HG02884 (cell line): ENCODE results near the gene SLC9B1.
"Not testable (repeated sequence)": the region's sequence is repeated elsewhere in the genome, so short reads cannot be mapped to it uniquely, and the experiment has no call there.

Experiments used
- ATAC-seq: cut with Tn5 transposase; IDR thresholded peaks from one replicate; pipeline ENCODE4 v1.9.1; 2021; ENCODE audit warnings: mild to moderate bottlenecking, moderate library complexity; ENCODE audit not compliant: unreplicated experiment

Gene SLC9B1

GRCh38 chr4:103012060-103012459 is 7.4 kb downstream of the SLC9B1 start:
- no peak for ATAC-seq

- ATAC-seq, result no peak
Measured at GRCh38 chr4:103011378-103012025, 8.0 kb downstream of the SLC9B1 start.

- no peak for ATAC-seq
Measured at GRCh38 chr4:103010804-103011203, 8.7 kb downstream of the SLC9B1 start.

- peak; percentile 90 for ATAC-seq
Measured at GRCh38 chr4:103008875-103009729, 10.4 kb downstream of the SLC9B1 start.

GRCh38 chr4:103002551-103002950 is 17.0 kb downstream of the SLC9B1 start:
- ATAC-seq, result no peak

- ATAC-seq, result no peak
Measured at GRCh38 chr4:102994803-102995202, 24.7 kb downstream of the SLC9B1 start.

- not testable (repeated sequence) for ATAC-seq
Measured at GRCh38 chr4:102993985-102994384, 25.5 kb downstream of the SLC9B1 start.

GRCh38 chr4:102988429-102989020 is 31.0 kb downstream of the SLC9B1 start:
- ATAC-seq, result no peak

- ATAC-seq, result no peak
Measured at GRCh38 chr4:102981005-102981404, 38.5 kb downstream of the SLC9B1 start.

GRCh38 chr4:102961813-102962212 is 57.7 kb downstream of the SLC9B1 start:
- ATAC-seq, result not testable (repeated sequence)

GRCh38 chr4:102959496-102959895 is 60.0 kb downstream of the SLC9B1 start:
- no peak for ATAC-seq

GRCh38 chr4:102945066-102945465 is 74.4 kb downstream of the SLC9B1 start:
- no peak for ATAC-seq

- not testable (repeated sequence) for ATAC-seq
Measured at GRCh38 chr4:102938063-102938462, 81.4 kb downstream of the SLC9B1 start.

GRCh38 chr4:102935716-102936115 is 83.8 kb downstream of the SLC9B1 start:
- no peak for ATAC-seq

- not testable (repeated sequence) for ATAC-seq
Measured at GRCh38 chr4:102919697-102920096, 99.8 kb downstream of the SLC9B1 start.

GRCh38 chr4:102918859-102919258 is 100.6 kb downstream of the SLC9B1 start:
- no peak for ATAC-seq

GRCh38 chr4:102901804-102902203 is 117.7 kb downstream of the SLC9B1 start:
- ATAC-seq, result no peak

- not testable (repeated sequence) for ATAC-seq
Measured at GRCh38 chr4:102897610-102898009, 121.9 kb downstream of the SLC9B1 start.

GRCh38 chr4:102896547-102896946 is 123.0 kb downstream of the SLC9B1 start:
- ATAC-seq, result not testable (repeated sequence)

- not testable (repeated sequence) for ATAC-seq
Measured at GRCh38 chr4:102889866-102890265, 129.6 kb downstream of the SLC9B1 start.

- ATAC-seq, result not testable (repeated sequence)
Measured at GRCh38 chr4:102888570-102888969, 130.9 kb downstream of the SLC9B1 start.

- ATAC-seq, result no peak
Measured at GRCh38 chr4:102883278-102883677, 136.2 kb downstream of the SLC9B1 start.
